ENCODE measurements around the gene RBX1.

The RBX1 gene

GRCh38 chr22:40960145-40960544 lies 9.0 kb downstream of the RBX1 start:
- CTCF ChIA-PET, result no interaction called here
- TF ChIP-seq ARNT (IDR thresholded peaks at IDR 0.05), result no peak
- TF ChIP-seq SUZ12 (IDR thresholded peaks at IDR 0.05), result no peak
- TF ChIP-seq TARDBP (IDR thresholded peaks at IDR 0.05), result no peak
- TF ChIP-seq FOXA1 (IDR thresholded peaks at IDR 0.05), result no peak
- no peak for TF ChIP-seq FOXK2 (IDR thresholded peaks at IDR 0.05)
- no peak for TF ChIP-seq NFRKB (IDR thresholded peaks at IDR 0.05)
- TF ChIP-seq ELF4 (IDR thresholded peaks at IDR 0.05), result no peak
- no peak for TF ChIP-seq ZNF384 (IDR thresholded peaks at IDR 0.05)
- TF ChIP-seq CTBP1 (IDR thresholded peaks at IDR 0.05; ENCODE audit: borderline replicate concordance), result no peak
- TF ChIP-seq BHLHE40 (IDR thresholded peaks at IDR 0.05; ENCODE audit: borderline replicate concordance), result no peak
- TF ChIP-seq, protein P1, sequence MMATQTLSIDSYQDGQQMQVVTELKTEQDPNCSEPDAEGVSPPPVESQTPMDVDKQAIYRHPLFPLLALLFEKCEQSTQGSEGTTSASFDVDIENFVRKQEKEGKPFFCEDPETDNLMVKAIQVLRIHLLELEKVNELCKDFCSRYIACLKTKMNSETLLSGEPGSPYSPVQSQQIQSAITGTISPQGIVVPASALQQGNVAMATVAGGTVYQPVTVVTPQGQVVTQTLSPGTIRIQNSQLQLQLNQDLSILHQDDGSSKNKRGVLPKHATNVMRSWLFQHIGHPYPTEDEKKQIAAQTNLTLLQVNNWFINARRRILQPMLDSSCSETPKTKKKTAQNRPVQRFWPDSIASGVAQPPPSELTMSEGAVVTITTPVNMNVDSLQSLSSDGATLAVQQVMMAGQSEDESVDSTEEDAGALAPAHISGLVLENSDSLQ (IDR thresholded peaks at IDR 0.05), result no peak
- TF ChIP-seq LEF1 (IDR thresholded peaks at IDR 0.05; ENCODE audit: borderline replicate concordance), result no peak
- TF ChIP-seq L3MBTL2 (conservative IDR thresholded peaks at IDR 0.05), result no peak
- TF ChIP-seq SP1 (IDR thresholded peaks at IDR 0.05), result no peak
- no peak for TF ChIP-seq FOXM1 (IDR thresholded peaks at IDR 0.05; ENCODE audit: borderline replicate concordance)
- TF ChIP-seq HDGF (IDR thresholded peaks at IDR 0.05; ENCODE audit: borderline replicate concordance), result no peak
- POLR2A ChIA-PET, result interaction anchor here (0.8 to 1.2 kb wide), 2 partner anchors 9 to 132 kb away, joined by 3 to 10 read pairs; partner anchors contain the start of genes EP300 and RBX1
- DNase-seq (ENCODE audit: extremely low spot score), result no peak

- ChIA-PET POLR2A (interaction anchor here (1.1 to 3.7 kb wide), 3 partner anchors 9 to 15 kb away, joined by 3 to 13 read pairs (median 6); partner anchors contain the start of gene RBX1), CTCF (no interaction called here)
- no peak for TF ChIP-seq BHLHE40 (IDR thresholded peaks at IDR 0.05; ENCODE audit: borderline replicate concordance)
- no peak for TF ChIP-seq HDGF (IDR thresholded peaks at IDR 0.05; ENCODE audit: borderline replicate concordance)
- no peak for DNase-seq (ENCODE audit: extremely low spot score)
These were observed 15.0 kb downstream of the RBX1 start for GRCh38 chr22:40965936-40966725.

GRCh38 chr22:40966726-40967085 lies 15.5 kb downstream of the RBX1 start:
- no peak for TF ChIP-seq SP1 (IDR thresholded peaks at IDR 0.05)
- no peak for TF ChIP-seq L3MBTL2 (conservative IDR thresholded peaks at IDR 0.05)
- TF ChIP-seq, protein P1 (IDR thresholded peaks at IDR 0.05), result no peak
- TF ChIP-seq FOXA1 (IDR thresholded peaks at IDR 0.05), result no peak
- no peak for TF ChIP-seq TARDBP (IDR thresholded peaks at IDR 0.05)
- no peak for TF ChIP-seq HDGF (IDR thresholded peaks at IDR 0.05; ENCODE audit: borderline replicate concordance)
- ChIA-PET POLR2A (interaction anchor here (1.1 to 3.7 kb wide), 3 partner anchors 9 to 15 kb away, joined by 3 to 13 read pairs (median 6); partner anchors contain the start of gene RBX1), CTCF (no interaction called here)
- no peak for DNase-seq (ENCODE audit: extremely low spot score)

DNA sequence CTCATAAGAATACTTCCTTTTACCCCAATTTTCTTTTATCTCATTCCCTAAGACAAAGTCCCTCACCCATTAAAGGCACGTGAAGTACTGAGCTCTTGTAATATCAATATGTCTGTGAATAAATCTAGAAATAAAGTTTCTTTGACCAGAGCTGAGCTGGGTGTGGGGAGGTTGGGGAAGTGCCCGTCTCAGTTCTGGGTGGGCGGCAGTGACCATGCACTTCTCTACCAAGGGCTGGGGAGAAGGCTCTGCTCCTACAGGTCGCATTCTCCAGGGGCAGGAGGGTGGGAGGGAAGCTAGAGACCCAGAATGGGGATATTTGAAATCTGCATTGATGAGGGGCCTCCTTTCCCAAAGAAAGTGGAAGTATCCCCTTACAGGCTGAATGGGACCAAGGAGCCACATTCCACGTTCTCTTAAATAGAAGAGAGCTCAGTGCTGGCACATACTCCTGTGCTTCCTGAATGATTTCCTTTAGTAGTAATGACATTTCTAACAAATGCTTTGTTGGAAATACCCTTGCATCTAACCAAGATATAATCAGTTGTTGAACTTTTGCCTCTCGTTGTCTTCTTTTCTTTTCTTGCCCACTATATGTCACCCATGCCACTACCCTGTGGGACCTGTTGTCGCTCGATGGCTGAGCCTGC lies 16.1 kb downstream of the RBX1 start:
- CTCF ChIA-PET, result no interaction called here
- no peak for TF ChIP-seq CTBP1 (IDR thresholded peaks at IDR 0.05; ENCODE audit: borderline replicate concordance)
- TF ChIP-seq NFRKB (IDR thresholded peaks at IDR 0.05), result no peak
- TF ChIP-seq FOXA1 (IDR thresholded peaks at IDR 0.05), result no peak
- TF ChIP-seq L3MBTL2 (conservative IDR thresholded peaks at IDR 0.05), result no peak
- no peak for TF ChIP-seq ZNF384 (IDR thresholded peaks at IDR 0.05)
- TF ChIP-seq ARNT (IDR thresholded peaks at IDR 0.05), result no peak
- TF ChIP-seq LEF1 (IDR thresholded peaks at IDR 0.05; ENCODE audit: borderline replicate concordance), result no peak
- no peak for TF ChIP-seq BHLHE40 (IDR thresholded peaks at IDR 0.05; ENCODE audit: borderline replicate concordance)
- DNase-seq (ENCODE audit: extremely low spot score), result no peak
- POLR2A ChIA-PET, result interaction anchor here (1.1 to 3.7 kb wide), 4 partner anchors 8 to 16 kb away, joined by 3 to 13 read pairs (median 6); partner anchors contain the start of gene RBX1

- TF ChIP-seq HDGF (IDR thresholded peaks at IDR 0.05; ENCODE audit: borderline replicate concordance), result no peak
- no peak for TF ChIP-seq L3MBTL2 (conservative IDR thresholded peaks at IDR 0.05)
- TF ChIP-seq SUZ12 (IDR thresholded peaks at IDR 0.05), result no peak
- TF ChIP-seq NFRKB (IDR thresholded peaks at IDR 0.05), result no peak
- no peak for TF ChIP-seq CTBP1 (IDR thresholded peaks at IDR 0.05; ENCODE audit: borderline replicate concordance)
- DNase-seq (ENCODE audit: extremely low spot score), result no peak
- ChIA-PET CTCF (no interaction called here), POLR2A (interaction anchor here (0.6 to 1.6 kb wide), 3 partner anchors 10 to 21 kb away, joined by 3 to 4 read pairs (median 3); partner anchors contain the start of gene RBX1)
These were observed 21.4 kb downstream of the RBX1 start for GRCh38 chr22:40972587-40972986.

- CTCF ChIA-PET, result no interaction called here
- DNase-seq (ENCODE audit: extremely low spot score), result no peak
- TF ChIP-seq TARDBP (IDR thresholded peaks at IDR 0.05), result no peak
- TF ChIP-seq, protein P1 (IDR thresholded peaks at IDR 0.05), result no peak
- no peak for TF ChIP-seq ARNT (IDR thresholded peaks at IDR 0.05)
- TF ChIP-seq NFRKB (IDR thresholded peaks at IDR 0.05), result no peak
- TF ChIP-seq ELF4 (IDR thresholded peaks at IDR 0.05), result no peak
- TF ChIP-seq ZNF384 (IDR thresholded peaks at IDR 0.05), result no peak
- no peak for TF ChIP-seq FOXM1 (IDR thresholded peaks at IDR 0.05; ENCODE audit: borderline replicate concordance)
- TF ChIP-seq FOXK2 (IDR thresholded peaks at IDR 0.05), result no peak
- TF ChIP-seq HDGF (IDR thresholded peaks at IDR 0.05; ENCODE audit: borderline replicate concordance), result no peak
- no peak for TF ChIP-seq SUZ12 (IDR thresholded peaks at IDR 0.05)
- no peak for TF ChIP-seq L3MBTL2 (conservative IDR thresholded peaks at IDR 0.05)
- TF ChIP-seq CTBP1 (IDR thresholded peaks at IDR 0.05; ENCODE audit: borderline replicate concordance), result no peak
- no peak for TF ChIP-seq LEF1 (IDR thresholded peaks at IDR 0.05; ENCODE audit: borderline replicate concordance)
- no peak for TF ChIP-seq FOXA1 (IDR thresholded peaks at IDR 0.05)
- TF ChIP-seq BHLHE40 (IDR thresholded peaks at IDR 0.05; ENCODE audit: borderline replicate concordance), result no peak
- POLR2A ChIA-PET, result interaction anchor here (0.9 kb wide), 1 partner anchor 19 kb away, joined by 3 read pairs; no protein-coding TSS in a partner anchor
These were observed 22.0 kb downstream of the RBX1 start for GRCh38 chr22:40973144-40973543.
